SU-DHL-6 (cell line): ENCODE measurements around the gene CDKAL1.
"Not testable (repeated sequence)": the region's sequence is repeated elsewhere in the genome, so short reads cannot be mapped to it uniquely, and the experiment has no call there.

ENCODE experiments used
- H2AFZ ChIP-seq: fragments of 200-600 bp; sonication (generic); 2 replicates; pipeline ENCODE4 v1.6.1; 2014; ENCODE audit warnings: low read depth, mild to moderate bottlenecking, moderate library complexity, mixed read lengths, antibody characterized with exemption, low read length; ENCODE audit not compliant: severe bottlenecking
- H3F3A ChIP-seq: fragments of 200-600 bp; shearing (Covaris generic); 2 replicates; pipeline ENCODE4 v1.6.0; 2016; ENCODE audit warnings: antibody characterized with exemption, mild to moderate bottlenecking; ENCODE audit not compliant: insufficient read depth
- H3K27ac ChIP-seq: fragments of 200-600 bp; sonication (generic); 2 replicates; pipeline ENCODE4 v1.5.1; 2016; ENCODE audit warnings: low read depth, mild to moderate bottlenecking, low read length, moderate library complexity, mixed read lengths
- H3K27me3 ChIP-seq: fragments of 200-600 bp; sonication (generic), shearing (Covaris generic); 2 replicates; pipeline ENCODE4 v1.6.0; 2014; ENCODE audit warnings: mild to moderate bottlenecking, low read length
- H3K36me3 ChIP-seq: fragments of 200-600 bp; sonication (generic); 2 replicates; pipeline ENCODE4 v1.6.1; 2014; ENCODE audit warnings: mild to moderate bottlenecking, low read length, mixed read lengths
- H3K4me2 ChIP-seq: fragments of 300-600, 200-600 bp; shearing (Covaris generic), sonication (generic); 2 replicates; pipeline ENCODE4 v1.6.0; 2014; ENCODE audit warnings: low read length, low read depth, mild to moderate bottlenecking; ENCODE audit not compliant: poor library complexity, severe bottlenecking
- H3K4me3 ChIP-seq: fragments of 200-600 bp; sonication (generic); 2 replicates; pipeline ENCODE4 v1.5.1; 2014; ENCODE audit warnings: antibody characterized with exemption, low read length, mild to moderate bottlenecking, mixed read lengths; ENCODE audit not compliant: insufficient read depth, poor library complexity, severe bottlenecking
- H3K79me2 ChIP-seq: fragments of 200-600 bp; sonication (generic); 2 replicates; pipeline ENCODE4 v1.6.1; 2014; ENCODE audit warnings: mild to moderate bottlenecking, low read length, moderate library complexity; ENCODE audit not compliant: insufficient read depth
- H3K9ac ChIP-seq: fragments of 200-600 bp; sonication (generic); 2 replicates; pipeline ENCODE4 v1.7.0; 2014; ENCODE audit warnings: mild to moderate bottlenecking, low read length
- H3K9me2 ChIP-seq: fragments of 200-600 bp; sonication (generic); replicated peaks from 2 replicates; pipeline ENCODE4 v1.6.1; 2014; ENCODE audit warnings: low read length; ENCODE audit not compliant: insufficient read depth
- H3K9me3 ChIP-seq: fragments of 200-600 bp; sonication (generic); 2 replicates; pipeline ENCODE4 v1.6.1; 2014; ENCODE audit warnings: low read length, mixed read lengths; ENCODE audit not compliant: insufficient read depth
- H4K20me1 ChIP-seq: fragments of 200-600 bp; sonication (generic); 2 replicates; pipeline ENCODE4 v1.6.1; 2014; ENCODE audit warnings: low read depth, mild to moderate bottlenecking, antibody characterized with exemption, low read length, moderate library complexity, mixed read lengths
- CTCF ChIP-seq: fragments of 200-600 bp; sonication (generic); IDR thresholded peaks from one replicate; pipeline ENCODE4 v1.5.1; 2017; ENCODE audit warnings: antibody characterized with exemption, mild to moderate bottlenecking, low read length, moderate library complexity; ENCODE audit not compliant: insufficient read depth, poor library complexity, severe bottlenecking
- EZH2phosphoT487 ChIP-seq: fragments of 200-600 bp; sonication (generic), shearing (Covaris generic); conservative IDR thresholded peaks from 2 replicates; pipeline ENCODE4 v1.6.1; 2018; ENCODE audit warnings: mild to moderate bottlenecking, antibody characterized with exemption, low read length, moderate library complexity, mixed read lengths

Gene CDKAL1

DNA sequence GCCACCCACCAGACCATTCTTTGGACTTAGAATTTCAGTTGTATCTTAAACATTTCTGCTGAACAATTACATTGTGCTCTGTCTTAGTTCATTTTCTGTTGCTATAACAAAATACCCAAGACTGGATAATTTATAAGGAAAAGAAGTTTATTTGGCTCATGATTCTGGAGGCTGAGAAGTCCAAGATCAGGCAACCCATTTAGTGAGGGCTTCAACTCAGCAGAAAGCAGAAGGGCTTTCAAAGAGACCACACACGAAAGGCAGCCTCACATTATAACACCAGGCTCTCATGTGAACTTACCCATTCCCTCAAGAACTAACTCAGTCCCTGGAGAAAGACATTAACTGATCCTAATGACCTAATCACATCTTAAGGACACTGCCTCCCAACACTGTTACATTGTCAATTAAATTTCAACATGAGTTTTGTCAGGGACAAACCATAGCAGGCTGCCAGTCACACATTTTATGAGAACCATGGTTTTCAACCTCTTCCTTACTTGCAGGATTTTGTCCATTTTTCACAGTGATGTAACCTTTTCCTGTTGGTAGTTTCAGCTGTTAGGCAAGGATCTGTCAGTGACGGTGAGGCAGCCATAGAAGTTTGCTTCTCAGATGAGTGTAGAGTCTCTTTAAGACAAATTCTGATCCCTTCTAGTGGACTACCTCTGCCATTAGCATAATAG, 659.7 kb downstream of the CDKAL1 start:
- H3K27ac ChIP-seq = no peak overlapping the region
- H3K9ac ChIP-seq = no peak overlapping the region
- no peaks in the 10 kb centered on the region for H3K9me2 ChIP-seq
- no peaks in the 10 kb centered on the region for H3K36me3 ChIP-seq
- no peak overlapping the region for H3K4me2 ChIP-seq
- H3K27me3 ChIP-seq = no peaks in the 10 kb centered on the region
- H3K4me3 ChIP-seq = no peak overlapping the region
- H3K79me2 ChIP-seq = no peaks in the 10 kb centered on the region
- no peaks in the 10 kb centered on the region for H3F3A ChIP-seq
- no peaks in the 10 kb centered on the region for H3K9me3 ChIP-seq
- no peak overlapping the region for H2AFZ ChIP-seq
- no peaks in the 10 kb centered on the region for H4K20me1 ChIP-seq
- TF ChIP-seq EZH2phosphoT487 (no peak), CTCF (no peak)

GRCh38 chr6:21195301-21195700, 661.0 kb downstream of the CDKAL1 start:
- not testable (repeated sequence) for H3K9me2 ChIP-seq, H3F3A ChIP-seq, H3K4me2 ChIP-seq, H4K20me1 ChIP-seq, H3K27ac ChIP-seq, H3K9me3 ChIP-seq, H3K9ac ChIP-seq, H3K36me3 ChIP-seq, H3K4me3 ChIP-seq, H3K79me2 ChIP-seq, H2AFZ ChIP-seq, H3K27me3 ChIP-seq

- Histone ChIP-seq H3F3A (no peaks in the 10 kb centered on the region), H3K27me3 (no peaks in the 10 kb centered on the region), H2AFZ (no peak overlapping the region), H3K9me3 (no peaks in the 10 kb centered on the region), H3K9me2 (no peaks in the 10 kb centered on the region), H3K4me2 (no peak overlapping the region), H3K79me2 (no peaks in the 10 kb centered on the region), H3K27ac (no peak overlapping the region), H4K20me1 (no peaks in the 10 kb centered on the region), H3K36me3 (no peaks in the 10 kb centered on the region), H3K4me3 (no peak overlapping the region), H3K9ac (no peak overlapping the region)
- TF ChIP-seq EZH2phosphoT487 (no peak), CTCF (no peak)
Observed at GRCh38 chr6:21198032-21198640, 663.9 kb downstream of the CDKAL1 start.

DNA sequence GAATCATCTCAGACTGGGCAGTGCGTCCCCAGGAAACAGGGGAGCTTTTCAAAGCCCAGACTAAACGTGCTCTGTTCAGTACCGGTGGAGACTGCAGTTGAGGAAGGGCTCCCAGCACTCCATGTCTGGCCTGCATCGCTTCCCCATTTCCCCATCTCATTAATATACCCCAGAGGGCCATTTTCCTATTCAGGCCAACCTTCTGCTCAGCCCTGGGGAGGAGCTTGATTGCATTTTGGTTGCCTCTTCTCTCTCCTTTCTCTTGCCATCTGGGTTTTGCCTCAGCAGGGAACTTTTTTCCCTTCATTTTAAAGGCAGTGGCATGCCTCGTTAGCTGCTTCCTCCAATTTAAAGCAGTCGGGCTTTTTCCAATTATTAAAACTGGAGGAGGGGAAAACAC, 665.0 kb downstream of the CDKAL1 start:
- Histone ChIP-seq H3K9me2 (no peaks in the 10 kb centered on the region), H4K20me1 (no peaks in the 10 kb centered on the region), H3F3A (no peaks in the 10 kb centered on the region), H2AFZ (no peak overlapping the region), H3K9me3 (no peaks in the 10 kb centered on the region), H3K4me2 (no peak overlapping the region), H3K27ac (no peak overlapping the region), H3K4me3 (no peak overlapping the region), H3K27me3 (no peaks in the 10 kb centered on the region), H3K36me3 (no peaks in the 10 kb centered on the region), H3K9ac (no peak overlapping the region), H3K79me2 (no peaks in the 10 kb centered on the region)
- TF ChIP-seq CTCF = no peak
- TF ChIP-seq EZH2phosphoT487 = no peak
